Measurements from ENCODE around the gene ZNF723.
A peak's percentile ranks its signal among the peaks of the same experiment; 100 is the strongest.
"Not testable (repeated sequence)": the region's sequence is repeated elsewhere in the genome, so short reads cannot be mapped to it uniquely, and the experiment has no call there.

ZNF723 gene

GRCh38 chr19:22832031-22832762 is at the start of gene ZNF723:
TSS of gene ZNF723 (plus strand) at chr19:22832291. CDS start at chr19:22832380, 89 bp downstream.
- peaks cover 4 to 11% of the 10 kb centered on the region in 2 donors for H3K9me3 Mint-ChIP-seq
- ATAC-seq (no peak), DNase-seq (no peak)
- no peaks in the 10 kb centered on the region for H3K27me3 Mint-ChIP-seq
- no peaks in the 10 kb centered on the region for H3K4me1 Mint-ChIP-seq
- H3K27ac Mint-ChIP-seq = no peak within 1 kb of the TSS
- H3K4me3 Mint-ChIP-seq = peak within 1 kb of the TSS in 1 of 2 donors; percentile 18

- no peaks in the 10 kb centered on the region for H3K4me1 Mint-ChIP-seq
- peaks cover 10% of the 10 kb centered on the region for H3K27me3 Mint-ChIP-seq
- H3K9me3 Mint-ChIP-seq = peaks cover 11 to 28% of the 10 kb centered on the region in 2 donors
- H3K27ac Mint-ChIP-seq = no peak within 1 kb of the TSS
- H3K4me3 Mint-ChIP-seq = no peak within 1 kb of the TSS
- ATAC-seq (no peak), DNase-seq (no peak)
These were observed 48.3 kb upstream of the ZNF723 start, which contains the start of gene ZNF99 for GRCh38 chr19:22783651-22784410. TSS of gene ZNF99 (minus strand) at chr19:22784151. CDS start at chr19:22784016, 135 bp downstream.

- ATAC-seq, H3K4me3 Mint-ChIP-seq, H3K27me3 Mint-ChIP-seq, DNase-seq, H3K27ac Mint-ChIP-seq, H3K4me1 Mint-ChIP-seq: not testable (repeated sequence)
- H3K9me3 Mint-ChIP-seq = peaks cover 16 to 31% of the 10 kb centered on the region in 2 donors
These were observed 39.2 kb upstream of the ZNF723 start for GRCh38 chr19:22792863-22793262.

- Mint-ChIP-seq H3K27ac (no peak overlapping the region), H3K9me3 (peaks cover 38 to 68% of the 10 kb centered on the region in 2 donors), H3K4me1 (no peaks in the 10 kb centered on the region), H3K27me3 (no peaks in the 10 kb centered on the region), H3K4me3 (no peak overlapping the region)
- ATAC-seq (no peak), DNase-seq (no peak)
These were observed 35.1 kb upstream of the ZNF723 start for GRCh38 chr19:22797040-22797439.

- ATAC-seq (no peak), DNase-seq (no peak)
- no peaks in the 10 kb centered on the region for H3K27me3 Mint-ChIP-seq
- H3K9me3 Mint-ChIP-seq = peaks cover 16 to 36% of the 10 kb centered on the region in 2 donors
- no peak overlapping the region for H3K27ac Mint-ChIP-seq
- no peaks in the 10 kb centered on the region for H3K4me1 Mint-ChIP-seq
- H3K4me3 Mint-ChIP-seq = no peak overlapping the region
These were observed 25.7 kb upstream of the ZNF723 start for GRCh38 chr19:22806418-22806817.

GRCh38 chr19:22807061-22807835 is 24.8 kb upstream of the ZNF723 start:
- DNase-seq = no peak
- peaks cover 14 to 30% of the 10 kb centered on the region in 2 donors for H3K9me3 Mint-ChIP-seq
- H3K4me3 Mint-ChIP-seq = no peak overlapping the region
- ATAC-seq = no peak
- H3K27me3 Mint-ChIP-seq = no peaks in the 10 kb centered on the region
- H3K27ac Mint-ChIP-seq = no peak overlapping the region
- H3K4me1 Mint-ChIP-seq = no peaks in the 10 kb centered on the region

GRCh38 chr19:22814124-22814523 is 18.0 kb upstream of the ZNF723 start:
- Mint-ChIP-seq H3K27me3 (no peaks in the 10 kb centered on the region), H3K9me3 (peaks cover 18 to 36% of the 10 kb centered on the region in 2 donors), H3K4me3 (no peak overlapping the region), H3K27ac (no peak overlapping the region), H3K4me1 (no peaks in the 10 kb centered on the region)
- ATAC-seq = no peak
- DNase-seq = no peak

GRCh38 chr19:22831211-22831610 is 880 bp upstream of the ZNF723 start:
- H3K9me3 Mint-ChIP-seq = peaks cover 4 to 13% of the 10 kb centered on the region in 2 donors
- ATAC-seq = no peak
- no peak for DNase-seq
- no peaks in the 10 kb centered on the region for H3K4me1 Mint-ChIP-seq
- H3K27me3 Mint-ChIP-seq = no peaks in the 10 kb centered on the region
- no peak overlapping the region for H3K27ac Mint-ChIP-seq
- no peak overlapping the region for H3K4me3 Mint-ChIP-seq

- H3K9me3 Mint-ChIP-seq = peaks cover 16 to 28% of the 10 kb centered on the region in 2 donors
- not testable (repeated sequence) for H3K4me1 Mint-ChIP-seq, H3K27me3 Mint-ChIP-seq, ATAC-seq, DNase-seq, H3K4me3 Mint-ChIP-seq, H3K27ac Mint-ChIP-seq
These were observed 25.7 kb downstream of the ZNF723 start for GRCh38 chr19:22857713-22858320.

GRCh38 chr19:22882797-22883196 is 50.7 kb downstream of the ZNF723 start:
- H3K9me3 Mint-ChIP-seq = peaks cover 22 to 60% of the 10 kb centered on the region in 2 donors
- DNase-seq = no peak

GRCh38 chr19:22893855-22894270 is 61.8 kb downstream of the ZNF723 start:
- Mint-ChIP-seq H3K4me1 (no peaks in the 10 kb centered on the region), H3K4me3 (no peak overlapping the region), H3K9me3 (peaks cover 16 to 35% of the 10 kb centered on the region in 2 donors), H3K27ac (no peak overlapping the region), H3K27me3 (no peaks in the 10 kb centered on the region)
- DNase-seq = no peak
- ATAC-seq = no peak

More at GRCh38 chr19:22882797-22883196, 50.7 kb downstream of the ZNF723 start:
- Mint-ChIP-seq H3K4me1 (no peaks in the 10 kb centered on the region), H3K27ac (no peak overlapping the region), H3K27me3 (no peaks in the 10 kb centered on the region), H3K4me3 (no peak overlapping the region)
- ATAC-seq = peak; percentile 45

GRCh38 chr19:22901431-22902130 is 69.5 kb downstream of the ZNF723 start:
- ATAC-seq (no peak), DNase-seq (no peak)
- Mint-ChIP-seq H3K27ac (no peak overlapping the region), H3K4me1 (no peaks in the 10 kb centered on the region), H3K4me3 (no peak overlapping the region), H3K9me3 (peaks cover 18 to 46% of the 10 kb centered on the region in 2 donors), H3K27me3 (no peaks in the 10 kb centered on the region)

Data from stimulated activated naive CD8-positive, alpha-beta T cell treated with anti-CD3 and anti-CD28 coated beads, Interleukin-15, amount 100 ng/mL, for 72 hours (primary cell).